Stimulated activated CD4-positive, alpha-beta T cell treated with anti-CD3 and anti-CD28 coated beads, Interleukin-4, amount 100 ng/mL, for 4 hours (primary cell): ENCODE measurements around the gene ITGB5.

Source experiments
- DNase-seq, 2 experiments: peaks; one replicate each; pipeline ENCODE4 v3.0.0-alpha.2; 2020

The ITGB5 gene

GRCh38 chr3:124890573-124891190 lies 3.5 kb upstream of the ITGB5 start:
- DNase-seq, result no peak

- no peak for DNase-seq
Measured at GRCh38 chr3:124888482-124889441, 1.6 kb upstream of the ITGB5 start.

GRCh38 chr3:124887932-124888298 lies 750 bp upstream of the ITGB5 start:
- DNase-seq, result no peak

- peak; percentile 54 to 66 for DNase-seq
Measured at GRCh38 chr3:124886168-124887056, 753 bp downstream of the ITGB5 start.

GRCh38 chr3:124885466-124886167 lies 1.5 kb downstream of the ITGB5 start:
- DNase-seq, result no peak

DNA sequence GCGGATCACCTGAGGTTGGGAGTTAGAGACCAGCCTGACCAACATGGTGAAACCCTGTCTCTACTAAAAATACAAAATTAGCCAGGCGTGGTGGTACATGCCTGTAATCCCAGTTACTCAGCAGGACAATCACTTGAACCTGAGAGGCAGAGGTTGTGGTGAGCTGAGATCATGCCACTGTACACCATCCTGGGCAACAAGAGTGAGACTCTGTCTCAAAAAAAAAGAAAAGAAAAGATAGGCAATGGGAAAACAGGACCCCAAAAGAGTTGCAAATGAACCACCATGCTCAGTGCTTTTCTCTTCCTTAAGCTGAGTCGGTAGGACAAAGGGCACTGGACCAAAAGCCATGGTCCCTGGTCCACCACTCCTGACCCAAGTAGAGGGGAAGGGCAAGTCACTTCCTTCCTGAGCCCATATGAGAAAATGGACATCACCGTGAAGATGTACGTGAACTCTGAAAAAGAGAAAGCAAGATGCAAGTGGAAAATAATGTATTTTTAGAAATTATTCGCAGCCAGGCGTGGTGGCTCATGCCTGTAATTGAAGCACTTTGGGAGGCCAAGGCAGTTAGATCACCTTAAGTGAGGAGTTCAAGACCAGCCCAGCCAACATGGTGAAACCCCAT lies 2.6 kb downstream of the ITGB5 start:
- no peak for DNase-seq

GRCh38 chr3:124883766-124884473 lies 3.2 kb downstream of the ITGB5 start:
- no peak for DNase-seq

DNA sequence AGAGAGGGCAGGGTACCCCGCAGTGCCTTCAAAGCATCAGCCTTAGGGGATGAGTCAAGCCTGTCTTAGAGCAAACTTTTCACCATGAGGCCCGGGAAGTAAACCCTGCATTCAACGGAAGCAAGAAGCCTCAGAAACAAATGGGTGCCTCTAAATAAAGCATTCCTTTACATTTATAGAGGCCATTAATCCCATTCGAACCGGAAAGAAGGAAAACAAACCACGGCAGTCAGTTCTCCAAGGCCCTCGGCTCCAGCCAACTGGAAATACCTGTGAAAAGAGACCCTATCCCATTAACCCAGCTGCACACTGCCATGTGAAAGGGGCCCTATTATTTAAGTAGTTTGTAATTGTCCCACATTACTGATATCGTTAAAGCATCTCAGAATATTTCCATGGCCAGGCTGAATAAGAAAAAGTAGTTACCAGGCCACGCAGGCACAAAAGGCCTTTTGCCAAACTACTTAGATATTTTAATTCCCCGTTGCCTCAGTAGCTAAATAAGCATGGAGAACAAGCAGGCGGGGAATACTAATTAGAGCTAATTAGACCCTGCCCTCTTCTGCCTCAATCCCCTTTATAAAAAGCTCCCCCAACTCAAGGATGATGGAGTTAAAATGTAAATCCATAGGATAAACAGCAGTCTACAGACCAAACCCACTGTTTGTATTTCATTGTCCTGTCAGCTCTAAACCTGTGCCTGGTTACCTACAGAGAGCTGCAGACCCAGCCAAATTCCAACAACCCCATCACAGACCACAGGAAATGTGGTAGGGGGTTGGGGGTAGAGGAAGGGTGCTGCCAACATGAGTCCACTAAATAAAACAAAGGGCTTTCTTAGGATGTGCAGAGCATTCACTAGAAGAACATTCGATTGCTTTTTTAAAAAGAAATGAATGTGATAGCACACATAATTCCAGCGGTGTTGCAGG lies 4.1 kb downstream of the ITGB5 start:
- no peak for DNase-seq

GRCh38 chr3:124881976-124882697 lies 5.0 kb downstream of the ITGB5 start:
- no peak for DNase-seq

DNA sequence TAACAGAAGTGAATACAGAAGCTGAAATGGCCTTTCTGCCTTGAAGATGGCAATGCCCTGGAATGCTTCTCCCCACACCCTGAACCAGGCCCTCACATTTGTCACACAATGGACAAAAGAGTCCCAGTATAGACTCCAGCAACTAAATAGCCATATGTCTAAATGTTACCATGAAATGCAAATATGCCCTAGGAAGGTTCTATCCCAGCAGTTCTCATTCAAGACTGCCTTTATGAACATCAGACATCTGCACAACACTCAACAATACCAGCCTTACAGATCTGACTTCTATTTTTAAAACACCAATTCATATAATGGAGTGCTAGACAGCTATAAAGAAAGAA lies 7.9 kb downstream of the ITGB5 start:
- no peak for DNase-seq

- no peak for DNase-seq
Measured at GRCh38 chr3:124878561-124879336, 8.4 kb downstream of the ITGB5 start.

DNA sequence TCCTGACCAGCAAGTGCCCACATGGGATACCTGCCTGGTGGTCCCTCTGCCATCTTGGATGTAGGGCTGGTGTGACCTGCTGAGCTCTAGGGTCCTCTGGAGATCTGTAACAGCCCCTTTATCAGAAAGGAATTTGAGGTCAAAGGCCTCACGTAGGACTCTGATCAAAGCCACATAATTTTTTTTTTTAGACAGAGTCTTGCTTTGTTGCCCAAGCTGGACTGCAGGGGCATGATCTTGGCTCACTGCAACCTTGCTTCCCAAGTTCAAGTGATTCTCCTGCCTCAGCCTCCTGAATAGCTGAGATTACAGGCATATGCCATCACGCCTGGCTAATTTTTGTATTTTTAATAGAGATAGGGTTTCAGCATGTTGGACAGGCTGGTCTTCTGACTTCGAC lies 9.5 kb downstream of the ITGB5 start:
- no peak for DNase-seq

DNA sequence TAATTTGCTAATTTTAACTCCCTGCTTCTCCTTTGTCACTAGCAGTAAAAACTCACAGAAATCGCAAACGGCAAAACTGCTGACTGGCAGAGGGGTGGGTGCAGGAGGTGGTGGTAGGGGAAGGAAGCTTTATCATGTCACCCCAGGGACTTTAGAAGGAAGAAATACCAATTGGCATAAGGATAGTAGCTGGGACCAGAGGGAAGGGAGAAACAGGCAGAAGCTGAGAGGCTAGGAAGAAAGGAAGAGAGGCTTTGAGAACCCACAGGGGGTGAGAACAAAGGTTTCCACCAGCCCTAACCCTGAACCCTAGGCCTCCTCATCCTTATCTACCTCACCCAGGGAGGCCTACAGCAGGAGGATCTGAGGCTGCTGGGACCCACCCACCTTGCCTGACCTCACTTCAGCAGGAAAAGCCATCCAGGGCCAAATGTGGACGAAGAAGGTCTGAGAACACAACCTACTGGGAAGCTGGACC lies 10.7 kb downstream of the ITGB5 start:
- no peak for DNase-seq

GRCh38 chr3:124873226-124873625 lies 13.9 kb downstream of the ITGB5 start:
- DNase-seq, result no peak

- DNase-seq, result no peak
Measured at GRCh38 chr3:124867511-124867910, 19.7 kb downstream of the ITGB5 start.

DNA sequence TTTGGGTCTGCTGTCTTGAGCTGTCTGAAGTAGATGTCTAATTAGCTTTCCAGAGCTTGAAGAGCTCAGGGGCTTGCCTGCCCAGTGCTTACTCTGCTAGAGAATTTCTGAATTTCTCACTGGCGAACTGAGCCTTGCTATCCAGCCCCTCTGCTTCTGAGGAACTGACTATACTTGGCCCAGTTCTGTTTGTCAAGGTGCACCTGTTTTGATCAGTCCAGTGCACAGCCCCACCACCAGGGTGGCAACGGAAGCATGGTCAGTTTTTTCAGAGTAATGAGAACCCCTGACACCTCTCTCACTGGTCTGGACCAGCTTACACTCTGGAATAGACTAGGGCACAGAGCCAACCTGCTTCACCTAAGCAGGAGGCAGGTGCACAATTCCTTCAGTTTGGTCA lies 25.2 kb downstream of the ITGB5 start:
- no peak for DNase-seq

DNA sequence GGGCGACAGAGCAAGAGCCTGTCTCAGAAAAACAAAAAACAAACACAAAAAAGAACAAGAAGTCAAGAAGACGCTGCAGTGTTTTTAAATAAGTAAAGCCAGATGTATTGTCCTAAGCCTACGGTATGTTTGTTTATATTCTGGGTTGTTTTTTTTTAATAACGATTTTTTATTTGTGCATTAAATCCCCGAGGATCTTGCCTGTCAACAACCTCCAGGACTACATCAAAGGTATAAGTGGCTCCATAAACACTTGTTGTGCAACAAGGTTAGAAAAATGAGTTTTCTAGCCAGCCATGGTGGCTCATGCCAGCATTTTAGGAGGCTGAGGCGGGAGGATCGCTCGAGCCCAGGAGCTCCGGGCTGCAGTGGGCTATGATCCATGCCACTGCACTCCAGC lies 26.1 kb downstream of the ITGB5 start:
- no peak for DNase-seq

- DNase-seq, result no peak
Measured at GRCh38 chr3:124860599-124860998, 26.6 kb downstream of the ITGB5 start.

GRCh38 chr3:124859025-124859424 lies 28.1 kb downstream of the ITGB5 start:
- DNase-seq, result no peak
